SU-DHL-6 (cell line): ENCODE measurements around the gene LRRC3B.

Source experiments
- H2AFZ ChIP-seq: fragments of 200-600 bp; sonication (generic); 2 replicates; pipeline ENCODE4 v1.6.1; 2014; ENCODE audit warnings: low read depth, mild to moderate bottlenecking, moderate library complexity, mixed read lengths, antibody characterized with exemption, low read length; ENCODE audit not compliant: severe bottlenecking
- H3F3A ChIP-seq: fragments of 200-600 bp; shearing (Covaris generic); 2 replicates; pipeline ENCODE4 v1.6.0; 2016; ENCODE audit warnings: antibody characterized with exemption, mild to moderate bottlenecking; ENCODE audit not compliant: insufficient read depth
- H3K27ac ChIP-seq: fragments of 200-600 bp; sonication (generic); 2 replicates; pipeline ENCODE4 v1.5.1; 2016; ENCODE audit warnings: low read depth, mild to moderate bottlenecking, low read length, moderate library complexity, mixed read lengths
- H3K27me3 ChIP-seq: fragments of 200-600 bp; sonication (generic), shearing (Covaris generic); 2 replicates; pipeline ENCODE4 v1.6.0; 2014; ENCODE audit warnings: mild to moderate bottlenecking, low read length
- H3K36me3 ChIP-seq: fragments of 200-600 bp; sonication (generic); 2 replicates; pipeline ENCODE4 v1.6.1; 2014; ENCODE audit warnings: mild to moderate bottlenecking, low read length, mixed read lengths
- H3K4me2 ChIP-seq: fragments of 300-600, 200-600 bp; shearing (Covaris generic), sonication (generic); 2 replicates; pipeline ENCODE4 v1.6.0; 2014; ENCODE audit warnings: low read length, low read depth, mild to moderate bottlenecking; ENCODE audit not compliant: poor library complexity, severe bottlenecking
- H3K4me3 ChIP-seq: fragments of 200-600 bp; sonication (generic); 2 replicates; pipeline ENCODE4 v1.5.1; 2014; ENCODE audit warnings: antibody characterized with exemption, low read length, mild to moderate bottlenecking, mixed read lengths; ENCODE audit not compliant: insufficient read depth, poor library complexity, severe bottlenecking
- H3K79me2 ChIP-seq: fragments of 200-600 bp; sonication (generic); 2 replicates; pipeline ENCODE4 v1.6.1; 2014; ENCODE audit warnings: mild to moderate bottlenecking, low read length, moderate library complexity; ENCODE audit not compliant: insufficient read depth
- H3K9ac ChIP-seq: fragments of 200-600 bp; sonication (generic); 2 replicates; pipeline ENCODE4 v1.7.0; 2014; ENCODE audit warnings: mild to moderate bottlenecking, low read length
- H3K9me2 ChIP-seq: fragments of 200-600 bp; sonication (generic); replicated peaks from 2 replicates; pipeline ENCODE4 v1.6.1; 2014; ENCODE audit warnings: low read length; ENCODE audit not compliant: insufficient read depth
- H3K9me3 ChIP-seq: fragments of 200-600 bp; sonication (generic); 2 replicates; pipeline ENCODE4 v1.6.1; 2014; ENCODE audit warnings: low read length, mixed read lengths; ENCODE audit not compliant: insufficient read depth
- H4K20me1 ChIP-seq: fragments of 200-600 bp; sonication (generic); 2 replicates; pipeline ENCODE4 v1.6.1; 2014; ENCODE audit warnings: low read depth, mild to moderate bottlenecking, antibody characterized with exemption, low read length, moderate library complexity, mixed read lengths
- EZH2phosphoT487 ChIP-seq: fragments of 200-600 bp; sonication (generic), shearing (Covaris generic); conservative IDR thresholded peaks from 2 replicates; pipeline ENCODE4 v1.6.1; 2018; ENCODE audit warnings: mild to moderate bottlenecking, antibody characterized with exemption, low read length, moderate library complexity, mixed read lengths
- TF ChIP-seq, protein P1 (sequence below): fragments of 200-600 bp; sonication (generic); IDR thresholded peaks from one replicate; pipeline ENCODE4 v1.5.1; 2017; ENCODE audit warnings: antibody characterized with exemption, mild to moderate bottlenecking, low read length, moderate library complexity; ENCODE audit not compliant: insufficient read depth, poor library complexity, severe bottlenecking

The LRRC3B gene

DNA sequence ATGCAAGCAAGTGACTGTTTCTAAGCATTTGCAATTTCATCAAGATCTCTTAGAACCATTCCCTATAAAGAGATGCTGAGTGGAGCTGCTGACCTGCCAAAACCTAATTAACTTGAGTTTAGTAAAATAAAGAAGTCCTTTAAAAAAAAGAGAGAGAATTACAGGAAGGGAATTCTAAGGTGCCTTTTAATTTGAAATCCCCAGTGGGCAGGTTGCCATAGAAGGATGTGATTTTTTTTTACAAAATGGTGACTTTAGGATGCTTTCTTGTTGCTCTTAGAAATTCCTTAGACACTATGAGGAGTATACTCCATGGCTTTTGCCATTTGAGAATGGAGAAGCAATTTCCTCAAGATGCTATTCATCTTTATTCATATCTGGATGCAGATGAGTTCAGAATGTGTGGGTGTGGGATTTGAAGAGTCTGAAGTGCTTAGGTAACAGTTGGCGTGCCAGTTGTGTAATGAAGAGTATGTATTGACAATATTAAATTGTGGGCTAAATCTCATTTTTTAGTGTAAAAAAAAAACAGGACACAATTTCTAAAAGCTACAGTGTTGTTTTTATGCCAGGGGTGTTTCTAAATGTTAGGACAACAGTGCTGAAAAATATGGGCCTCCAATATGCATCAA is 13.6 kb downstream of the LRRC3B start:
- no peak overlapping the region for H3K4me2 ChIP-seq
- no peaks in the 10 kb centered on the region for H3K9me3 ChIP-seq
- H3F3A ChIP-seq = no peaks in the 10 kb centered on the region
- H3K27me3 ChIP-seq = no peaks in the 10 kb centered on the region
- H3K9ac ChIP-seq = no peak overlapping the region
- no peak for TF ChIP-seq EZH2phosphoT487
- TF ChIP-seq, protein P1, sequence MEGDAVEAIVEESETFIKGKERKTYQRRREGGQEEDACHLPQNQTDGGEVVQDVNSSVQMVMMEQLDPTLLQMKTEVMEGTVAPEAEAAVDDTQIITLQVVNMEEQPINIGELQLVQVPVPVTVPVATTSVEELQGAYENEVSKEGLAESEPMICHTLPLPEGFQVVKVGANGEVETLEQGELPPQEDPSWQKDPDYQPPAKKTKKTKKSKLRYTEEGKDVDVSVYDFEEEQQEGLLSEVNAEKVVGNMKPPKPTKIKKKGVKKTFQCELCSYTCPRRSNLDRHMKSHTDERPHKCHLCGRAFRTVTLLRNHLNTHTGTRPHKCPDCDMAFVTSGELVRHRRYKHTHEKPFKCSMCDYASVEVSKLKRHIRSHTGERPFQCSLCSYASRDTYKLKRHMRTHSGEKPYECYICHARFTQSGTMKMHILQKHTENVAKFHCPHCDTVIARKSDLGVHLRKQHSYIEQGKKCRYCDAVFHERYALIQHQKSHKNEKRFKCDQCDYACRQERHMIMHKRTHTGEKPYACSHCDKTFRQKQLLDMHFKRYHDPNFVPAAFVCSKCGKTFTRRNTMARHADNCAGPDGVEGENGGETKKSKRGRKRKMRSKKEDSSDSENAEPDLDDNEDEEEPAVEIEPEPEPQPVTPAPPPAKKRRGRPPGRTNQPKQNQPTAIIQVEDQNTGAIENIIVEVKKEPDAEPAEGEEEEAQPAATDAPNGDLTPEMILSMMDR = no peak
- H3K9me2 ChIP-seq = no peaks in the 10 kb centered on the region
- H4K20me1 ChIP-seq = no peaks in the 10 kb centered on the region
- no peak overlapping the region for H3K27ac ChIP-seq
- no peak overlapping the region for H3K4me3 ChIP-seq
- H3K79me2 ChIP-seq = no peaks in the 10 kb centered on the region
- no peak overlapping the region for H2AFZ ChIP-seq
- no peaks in the 10 kb centered on the region for H3K36me3 ChIP-seq

DNA sequence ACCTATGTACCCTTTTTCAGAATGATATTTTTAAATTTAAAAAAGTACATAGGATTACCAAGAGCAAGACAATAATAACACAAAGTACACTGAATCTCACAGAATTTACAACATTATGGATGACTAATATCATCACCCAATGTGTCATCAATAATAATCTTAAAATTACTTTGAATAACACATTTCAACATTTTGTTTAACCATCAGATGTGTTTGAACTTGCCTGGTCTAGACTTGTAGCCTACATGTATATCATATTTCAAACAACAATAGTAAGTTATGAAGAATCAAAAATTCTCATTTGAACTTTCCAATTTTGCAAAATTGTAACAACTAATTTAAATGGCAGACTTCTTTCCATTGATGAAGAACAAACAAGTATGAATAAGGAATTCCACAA is 15.1 kb downstream of the LRRC3B start:
- no peak overlapping the region for H2AFZ ChIP-seq
- TF ChIP-seq, protein P1 = no peak
- no peak for TF ChIP-seq EZH2phosphoT487
- H3K4me2 ChIP-seq = no peak overlapping the region
- H3K9ac ChIP-seq = no peak overlapping the region
- no peaks in the 10 kb centered on the region for H3K9me2 ChIP-seq
- H3K36me3 ChIP-seq = no peaks in the 10 kb centered on the region
- H3K4me3 ChIP-seq = no peak overlapping the region
- no peaks in the 10 kb centered on the region for H3K27me3 ChIP-seq
- no peaks in the 10 kb centered on the region for H4K20me1 ChIP-seq
- no peak overlapping the region for H3K27ac ChIP-seq
- H3F3A ChIP-seq = no peaks in the 10 kb centered on the region
- no peaks in the 10 kb centered on the region for H3K9me3 ChIP-seq
- H3K79me2 ChIP-seq = no peaks in the 10 kb centered on the region

DNA sequence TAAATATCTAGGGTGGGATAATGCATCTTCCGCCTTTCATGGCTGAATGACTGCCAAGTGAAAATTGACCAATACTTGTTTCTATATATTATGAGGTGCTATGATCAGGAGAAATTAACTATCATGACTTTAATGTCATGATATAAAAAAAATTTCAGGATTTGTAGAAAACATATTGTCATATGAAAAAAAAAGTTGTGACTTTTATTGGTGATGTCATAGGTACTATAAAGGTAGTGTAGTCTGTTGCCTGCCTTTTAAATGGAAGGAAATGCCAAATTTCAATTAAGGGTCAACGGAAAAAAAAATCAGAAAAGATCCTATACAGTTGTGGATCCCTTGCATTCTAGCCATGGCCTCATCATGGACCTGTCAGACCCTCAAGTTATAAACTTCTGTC is 15.5 kb downstream of the LRRC3B start:
- no peaks in the 10 kb centered on the region for H3K79me2 ChIP-seq
- H4K20me1 ChIP-seq = no peaks in the 10 kb centered on the region
- no peak overlapping the region for H3K4me3 ChIP-seq
- no peaks in the 10 kb centered on the region for H3F3A ChIP-seq
- TF ChIP-seq EZH2phosphoT487 = no peak
- TF ChIP-seq, protein P1 = no peak
- no peaks in the 10 kb centered on the region for H3K27me3 ChIP-seq
- H3K9ac ChIP-seq = no peak overlapping the region
- H3K27ac ChIP-seq = no peak overlapping the region
- H2AFZ ChIP-seq = no peak overlapping the region
- no peaks in the 10 kb centered on the region for H3K36me3 ChIP-seq
- no peaks in the 10 kb centered on the region for H3K9me3 ChIP-seq
- no peak overlapping the region for H3K4me2 ChIP-seq
- no peaks in the 10 kb centered on the region for H3K9me2 ChIP-seq
